DOHH2 (cell line): ENCODE measurements around the gene EMID1.

ENCODE experiments used
- H3F3A ChIP-seq: fragments of 200-600 bp; sonication (generic), shearing (Covaris generic); 2 replicates; pipeline ENCODE4 v1.6.0; 2016; ENCODE audit warnings: antibody characterized with exemption, mild to moderate bottlenecking; ENCODE audit not compliant: control insufficient read depth, insufficient read depth
- H3K27ac ChIP-seq: fragments of 200-600 bp; sonication (generic); 2 replicates; pipeline ENCODE4 v1.5.1; 2014; ENCODE audit warnings: low read depth, mild to moderate bottlenecking, low read length, moderate library complexity
- H3K27me3 ChIP-seq: fragments of 200-600 bp; sonication (generic); 2 replicates; pipeline ENCODE4 v1.6.1; 2014; ENCODE audit warnings: mild to moderate bottlenecking, low read length, mixed read lengths; ENCODE audit not compliant: control insufficient read depth
- H3K36me3 ChIP-seq: fragments of 200-600 bp; sonication (generic); 2 replicates; pipeline ENCODE4 v1.6.1; 2014; ENCODE audit warnings: mild to moderate bottlenecking, low read length, moderate library complexity, mixed read lengths; ENCODE audit not compliant: control insufficient read depth
- H3K4me1 ChIP-seq: fragments of 200-600 bp; sonication (generic); 2 replicates; pipeline ENCODE4 v1.6.1; 2014; ENCODE audit warnings: mild to moderate bottlenecking, low read length, mixed read lengths; ENCODE audit not compliant: control insufficient read depth
- H3K4me2 ChIP-seq: fragments of 200-600 bp; sonication (generic); 2 replicates; pipeline ENCODE4 v1.6.0; 2014; ENCODE audit warnings: mild to moderate bottlenecking, low read length, moderate library complexity
- H3K4me3 ChIP-seq: fragments of 200-600 bp; sonication (generic); 2 replicates; pipeline ENCODE4 v1.5.1; 2014; ENCODE audit warnings: mild to moderate bottlenecking, low read length, mixed read lengths
- H3K79me2 ChIP-seq: fragments of 200-600 bp; sonication (generic); 2 replicates; pipeline ENCODE4 v1.6.1; 2014; ENCODE audit warnings: mild to moderate bottlenecking, low read length, mixed read lengths; ENCODE audit not compliant: control insufficient read depth
- H3K9me2 ChIP-seq: fragments of 200-600 bp; sonication (generic); replicated peaks from 2 replicates; pipeline ENCODE4 v1.6.1; 2014; ENCODE audit warnings: mild to moderate bottlenecking, low read length, mixed read lengths; ENCODE audit not compliant: control insufficient read depth
- H3K9me3 ChIP-seq: fragments of 200-600 bp; sonication (generic); 2 replicates; pipeline ENCODE4 v1.6.1; 2014; ENCODE audit warnings: antibody characterized with exemption, low read length, mixed read lengths; ENCODE audit not compliant: control insufficient read depth, insufficient read depth
- H4K20me1 ChIP-seq: fragments of 200-600 bp; sonication (generic); 2 replicates; pipeline ENCODE4 v1.6.0; 2014; ENCODE audit warnings: low read depth, mild to moderate bottlenecking, antibody characterized with exemption, low read length, moderate library complexity; ENCODE audit not compliant: control insufficient read depth, insufficient read depth
- EZH2phosphoT487 ChIP-seq: fragments of 200-600 bp; sonication (generic); IDR thresholded peaks from 2 replicates; pipeline ENCODE4 v1.6.1; 2017; ENCODE audit warnings: borderline replicate concordance, mild to moderate bottlenecking, antibody characterized with exemption, low read length, moderate library complexity, mixed read lengths
- TF ChIP-seq, protein P1 (sequence below): fragments of 200-600 bp; sonication (generic); IDR thresholded peaks from one replicate; pipeline ENCODE4 v1.5.1; 2014; ENCODE audit warnings: antibody characterized with exemption, mild to moderate bottlenecking, low read depth, low read length; ENCODE audit not compliant: poor library complexity, severe bottlenecking

Gene EMID1

DNA sequence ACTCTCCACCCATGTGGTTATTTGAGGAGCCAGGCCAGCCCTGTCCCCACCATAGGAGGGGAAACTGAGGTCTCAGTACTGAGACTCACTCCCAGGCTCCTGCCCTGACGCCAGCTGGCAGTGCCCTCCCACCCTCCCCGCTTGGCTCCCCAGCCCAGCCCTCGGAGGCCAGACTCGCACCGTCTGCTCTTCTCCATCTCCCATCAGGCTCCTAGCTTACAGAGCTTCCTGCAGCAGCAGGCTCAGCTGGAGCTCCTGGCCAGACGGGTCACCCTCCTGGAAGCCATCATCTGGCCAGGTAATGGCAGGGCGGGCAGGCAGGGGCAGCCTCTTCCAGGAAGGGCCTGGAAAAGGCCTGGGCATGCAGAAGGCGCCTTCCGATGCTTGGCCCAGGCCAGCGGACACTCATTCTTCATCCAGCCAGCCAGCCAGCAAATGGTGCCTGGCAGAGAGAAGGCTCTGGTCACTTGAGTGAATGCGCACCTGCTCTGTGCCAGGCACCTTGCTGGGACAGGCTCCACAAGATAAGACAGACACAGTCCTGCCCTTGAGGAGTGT, 49.4 kb downstream of the EMID1 start:
- Histone ChIP-seq H3K27ac (no peak overlapping the region), H3K36me3 (no peaks in the 10 kb centered on the region), H4K20me1 (no peaks in the 10 kb centered on the region), H3F3A (no peaks in the 10 kb centered on the region), H3K9me2 (no peaks in the 10 kb centered on the region), H3K79me2 (no peaks in the 10 kb centered on the region), H3K27me3 (no peaks in the 10 kb centered on the region), H3K4me1 (no peaks in the 10 kb centered on the region), H3K9me3 (no peaks in the 10 kb centered on the region), H3K4me3 (no peak overlapping the region), H3K4me2 (no peak overlapping the region)
- TF ChIP-seq EZH2phosphoT487 = no peak

DNA sequence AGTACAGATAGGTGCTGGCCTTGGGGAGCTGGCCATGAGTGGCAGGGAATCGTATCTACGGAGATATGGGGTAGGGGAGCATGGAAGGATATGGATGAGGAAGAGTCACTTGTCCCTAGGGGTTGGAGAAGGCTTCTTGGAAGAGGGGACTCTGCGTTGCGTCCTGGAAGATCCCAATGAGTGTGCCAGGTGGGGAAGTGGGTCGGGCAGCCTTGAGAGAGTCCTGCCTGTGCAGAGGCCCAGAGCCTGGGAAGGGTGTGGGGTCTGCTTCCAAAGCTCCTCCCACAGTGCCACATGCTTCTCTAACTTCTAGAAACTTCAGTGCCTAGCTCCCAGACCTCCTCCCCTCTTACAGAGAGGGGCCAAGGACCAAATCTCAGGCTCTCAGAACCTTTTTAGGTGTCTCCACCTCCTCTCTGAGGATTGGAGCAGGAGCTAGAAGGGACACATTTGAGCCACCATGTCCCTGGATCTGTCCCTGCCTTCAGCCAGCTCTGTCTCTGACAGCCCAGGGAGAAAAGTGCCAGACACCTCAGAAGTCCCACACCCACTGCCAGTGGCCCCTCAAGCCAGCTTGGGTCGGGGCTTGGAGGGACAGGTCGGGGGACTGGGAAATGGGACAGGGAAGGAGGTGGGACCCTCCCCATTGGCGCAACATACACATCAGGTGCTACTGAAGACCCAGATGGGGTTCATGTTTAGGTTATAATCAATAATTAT, 51.1 kb downstream of the EMID1 start:
- Histone ChIP-seq H4K20me1 (no peaks in the 10 kb centered on the region), H3K9me3 (no peaks in the 10 kb centered on the region), H3K79me2 (no peaks in the 10 kb centered on the region), H3K4me3 (no peak overlapping the region), H3K27me3 (no peaks in the 10 kb centered on the region), H3F3A (no peaks in the 10 kb centered on the region), H3K9me2 (no peaks in the 10 kb centered on the region), H3K4me2 (no peak overlapping the region), H3K4me1 (no peaks in the 10 kb centered on the region), H3K27ac (no peak overlapping the region), H3K36me3 (no peaks in the 10 kb centered on the region)
- no peak for TF ChIP-seq EZH2phosphoT487
- TF ChIP-seq, protein P1, sequence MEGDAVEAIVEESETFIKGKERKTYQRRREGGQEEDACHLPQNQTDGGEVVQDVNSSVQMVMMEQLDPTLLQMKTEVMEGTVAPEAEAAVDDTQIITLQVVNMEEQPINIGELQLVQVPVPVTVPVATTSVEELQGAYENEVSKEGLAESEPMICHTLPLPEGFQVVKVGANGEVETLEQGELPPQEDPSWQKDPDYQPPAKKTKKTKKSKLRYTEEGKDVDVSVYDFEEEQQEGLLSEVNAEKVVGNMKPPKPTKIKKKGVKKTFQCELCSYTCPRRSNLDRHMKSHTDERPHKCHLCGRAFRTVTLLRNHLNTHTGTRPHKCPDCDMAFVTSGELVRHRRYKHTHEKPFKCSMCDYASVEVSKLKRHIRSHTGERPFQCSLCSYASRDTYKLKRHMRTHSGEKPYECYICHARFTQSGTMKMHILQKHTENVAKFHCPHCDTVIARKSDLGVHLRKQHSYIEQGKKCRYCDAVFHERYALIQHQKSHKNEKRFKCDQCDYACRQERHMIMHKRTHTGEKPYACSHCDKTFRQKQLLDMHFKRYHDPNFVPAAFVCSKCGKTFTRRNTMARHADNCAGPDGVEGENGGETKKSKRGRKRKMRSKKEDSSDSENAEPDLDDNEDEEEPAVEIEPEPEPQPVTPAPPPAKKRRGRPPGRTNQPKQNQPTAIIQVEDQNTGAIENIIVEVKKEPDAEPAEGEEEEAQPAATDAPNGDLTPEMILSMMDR = no peak

DNA sequence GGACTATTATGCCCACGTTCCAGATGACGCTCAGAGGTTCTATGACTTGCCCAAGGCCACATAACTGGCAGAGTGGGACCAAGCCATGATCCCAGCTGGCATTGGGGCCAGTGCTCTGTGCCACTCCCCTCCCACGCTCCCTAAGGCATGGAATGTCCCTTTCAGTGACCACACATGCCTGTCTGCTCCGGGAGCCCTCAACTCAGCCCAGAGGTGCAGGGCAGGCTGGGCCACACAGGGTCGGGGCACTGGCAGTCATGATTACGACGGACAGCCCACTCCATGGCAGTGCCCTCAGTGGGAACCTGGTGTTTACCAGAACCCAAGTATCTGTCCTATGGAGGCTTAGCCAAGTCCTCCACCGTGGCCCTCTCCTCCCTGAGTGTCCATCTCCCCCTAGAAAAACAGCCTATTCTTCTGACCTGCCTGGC, 52.1 kb downstream of the EMID1 start:
- no peaks in the 10 kb centered on the region for H3K9me2 ChIP-seq
- no peaks in the 10 kb centered on the region for H3K9me3 ChIP-seq
- H3K4me3 ChIP-seq = no peak overlapping the region
- no peak overlapping the region for H3K27ac ChIP-seq
- H3K4me2 ChIP-seq = no peak overlapping the region
- H3F3A ChIP-seq = no peaks in the 10 kb centered on the region
- no peaks in the 10 kb centered on the region for H3K36me3 ChIP-seq
- H3K79me2 ChIP-seq = no peaks in the 10 kb centered on the region
- H3K4me1 ChIP-seq = no peaks in the 10 kb centered on the region
- TF ChIP-seq, protein P1 = no peak
- no peak for TF ChIP-seq EZH2phosphoT487
- no peaks in the 10 kb centered on the region for H3K27me3 ChIP-seq
- H4K20me1 ChIP-seq = no peaks in the 10 kb centered on the region

DNA sequence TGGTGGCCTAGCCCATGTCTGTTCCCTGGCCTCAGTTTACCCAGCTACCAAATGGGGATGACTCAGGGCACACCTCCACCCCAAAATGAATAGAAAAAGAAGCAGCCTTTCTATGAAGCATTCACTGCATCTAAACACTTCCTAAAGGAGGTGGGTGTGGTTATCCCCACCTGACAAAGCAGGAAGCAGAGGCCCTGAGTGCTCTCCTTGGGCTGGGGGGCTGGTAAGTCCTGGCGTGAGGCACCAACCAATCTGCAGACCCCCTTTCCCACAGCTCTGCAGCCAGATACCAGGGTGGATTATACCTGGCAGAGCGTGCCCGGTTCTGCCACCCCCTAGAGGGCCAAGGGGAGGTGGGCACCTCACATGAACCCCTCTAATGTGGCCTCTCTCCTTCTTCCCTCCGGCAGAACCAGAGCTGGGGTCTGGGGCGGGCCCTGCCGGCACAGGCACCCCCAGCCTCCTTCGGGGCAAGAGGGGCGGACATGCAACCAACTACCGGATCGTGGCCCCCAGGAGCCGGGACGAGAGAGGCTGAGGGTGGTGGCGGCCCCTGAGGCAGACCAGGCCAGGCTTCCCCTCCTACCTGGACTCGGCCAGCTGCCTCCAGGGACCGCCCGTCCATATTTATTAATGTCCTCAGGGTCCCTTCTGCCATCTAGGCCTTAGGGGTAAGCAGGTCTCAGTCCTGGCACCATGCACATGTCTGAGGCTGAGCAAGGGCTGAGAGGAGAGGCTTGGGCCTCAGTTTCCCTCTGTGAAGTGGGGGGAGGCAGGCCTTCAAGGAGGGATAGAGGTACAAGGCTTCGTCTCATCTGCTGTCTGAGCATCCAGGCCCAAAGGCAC, 52.9 kb downstream of the EMID1 start:
- no peaks in the 10 kb centered on the region for H3K27me3 ChIP-seq
- no peaks in the 10 kb centered on the region for H3K4me1 ChIP-seq
- no peak overlapping the region for H3K27ac ChIP-seq
- no peak overlapping the region for H3K4me3 ChIP-seq
- H4K20me1 ChIP-seq = no peaks in the 10 kb centered on the region
- no peaks in the 10 kb centered on the region for H3K9me3 ChIP-seq
- TF ChIP-seq EZH2phosphoT487 = no peak
- TF ChIP-seq, protein P1 = no peak
- H3K79me2 ChIP-seq = no peaks in the 10 kb centered on the region
- peaks cover 2% of the 10 kb centered on the region; the same call in 1 of the 2 replicates for H3K36me3 ChIP-seq
- H3K4me2 ChIP-seq = no peak overlapping the region
- H3F3A ChIP-seq = no peaks in the 10 kb centered on the region
- no peaks in the 10 kb centered on the region for H3K9me2 ChIP-seq
